Gastrocnemius medialis (tissue), 4 donors: ENCODE measurements around the gene GRPEL1.

Experiments used
- CTCF ChIP-seq, 5 experiments: fragments of 450-650 bp in 3 of 5; fragments of 200-600 bp in 2 of 5; sonication (generic) in 2 of 5; IDR thresholded peaks in 4 of 5; conservative IDR thresholded peaks in 1 of 5; 1 replicate in 4 of 5; 2 replicates in 1 of 5; pipeline ENCODE4 v1.5.1; 2016 to 2019; ENCODE audit warnings: antibody characterized with exemption in 5 of 5, mild to moderate bottlenecking in 3 of 5, moderate library complexity in 3 of 5
- POLR2A ChIP-seq, 2 donors: fragments of 450-650 bp; IDR thresholded peaks; one replicate each; pipeline ENCODE4 v1.6.1; 2017; ENCODE audit warnings: antibody characterized with exemption in 2 of 2, mild to moderate bottlenecking in 2 of 2, moderate library complexity in 2 of 2

- TF ChIP-seq POLR2A (IDR thresholded peaks at IDR 0.05) (no peak), CTCF (IDR thresholded peaks at IDR 0.05 in 4 of 5, conservative IDR thresholded peaks at IDR 0.05 in 1 of 5) (no peak)
Observed at GRCh38 chr4:7077371-7077770, 9.5 kb upstream of the GRPEL1 start.
